WERI-Rb-1 (cell line): Measurements from ENCODE around the gene DCAF8L2.

ENCODE experiments used
- DNase-seq: peaks from one replicate; pipeline ENCODE4 v3.0.0-alpha.2; 2020
- H3K27ac ChIP-seq: fragments of 250-450 bp; sonication (Bioruptor Pico); 2 replicates; pipeline ENCODE4 v1.5.1; 2020; ENCODE audit warnings: mild to moderate bottlenecking, moderate library complexity
- H3K27me3 ChIP-seq: fragments of 250-450 bp; sonication (Bioruptor Pico); 2 replicates; pipeline ENCODE4 v1.5.1; 2021; ENCODE audit warnings: mild to moderate bottlenecking, low read depth, moderate library complexity; ENCODE audit not compliant: insufficient read depth, severe bottlenecking
- H3K36me3 ChIP-seq: fragments of 250-450 bp; sonication (Bioruptor Pico); 2 replicates; pipeline ENCODE4 v1.5.1; 2020; ENCODE audit warnings: mild to moderate bottlenecking, moderate library complexity
- H3K4me3 ChIP-seq: 2 replicates; pipeline ENCODE4 v1.5.1; 2011; ENCODE audit warnings: low read depth, mild to moderate bottlenecking, control low read depth, low read length
- H3K9me3 ChIP-seq: fragments of 250-450 bp; sonication (Bioruptor Pico); 2 replicates; pipeline ENCODE4 v1.5.1; 2021; ENCODE audit warnings: mild to moderate bottlenecking, moderate library complexity; ENCODE audit not compliant: severe bottlenecking
- CTCF ChIP-seq: IDR thresholded peaks from 2 replicates; pipeline ENCODE4 v1.5.1; 2011; ENCODE audit warnings: low read depth, mild to moderate bottlenecking, control low read depth, inconsistent platforms, low read length

The DCAF8L2 gene

GRCh38 chrX:27599928-27600327 lies 9.8 kb downstream of the DCAF8L2 start:
- no peaks in the 10 kb centered on the region for H3K9me3 ChIP-seq
- no peak for DNase-seq
- no peaks in the 10 kb centered on the region for H3K27me3 ChIP-seq
- no peaks in the 10 kb centered on the region for H3K36me3 ChIP-seq
- no peak overlapping the region for H3K4me3 ChIP-seq
- no peak for TF ChIP-seq CTCF
- H3K27ac ChIP-seq = no peak overlapping the region

- H3K9me3 ChIP-seq = no peaks in the 10 kb centered on the region
- H3K27ac ChIP-seq = no peak overlapping the region
- no peaks in the 10 kb centered on the region for H3K27me3 ChIP-seq
- H3K4me3 ChIP-seq = no peak overlapping the region
- no peaks in the 10 kb centered on the region for H3K36me3 ChIP-seq
- no peak for TF ChIP-seq CTCF
- DNase-seq = no peak
Measured at GRCh38 chrX:27600686-27601085, 10.5 kb downstream of the DCAF8L2 start.

GRCh38 chrX:27608671-27609070 lies 18.5 kb downstream of the DCAF8L2 start:
- Histone ChIP-seq H3K36me3 (no peaks in the 10 kb centered on the region), H3K27ac (no peak overlapping the region), H3K27me3 (no peaks in the 10 kb centered on the region), H3K9me3 (no peaks in the 10 kb centered on the region), H3K4me3 (no peak overlapping the region)
- no peak for DNase-seq
- no peak for TF ChIP-seq CTCF

GRCh38 chrX:27619459-27619858 lies 29.3 kb downstream of the DCAF8L2 start:
- Histone ChIP-seq H3K36me3 (no peaks in the 10 kb centered on the region), H3K9me3 (no peaks in the 10 kb centered on the region), H3K27me3 (peaks cover 3% of the 10 kb centered on the region), H3K4me3 (no peak overlapping the region), H3K27ac (no peak overlapping the region)
- TF ChIP-seq CTCF = no peak
- DNase-seq = no peak

- TF ChIP-seq CTCF = 0 out of 2 replicates have a peak, but pooled peaks have one; percentile 17
- Histone ChIP-seq H3K4me3 (no peak overlapping the region), H3K9me3 (no peaks in the 10 kb centered on the region), H3K27ac (no peak overlapping the region), H3K27me3 (peaks cover 3% of the 10 kb centered on the region), H3K36me3 (no peaks in the 10 kb centered on the region)
- no peak for DNase-seq
Measured at GRCh38 chrX:27619975-27620374, 29.8 kb downstream of the DCAF8L2 start.

- H3K4me3 ChIP-seq = no peak overlapping the region
- no peak overlapping the region for H3K27ac ChIP-seq
- H3K27me3 ChIP-seq = peaks cover 3% of the 10 kb centered on the region
- no peaks in the 10 kb centered on the region for H3K36me3 ChIP-seq
- H3K9me3 ChIP-seq = no peaks in the 10 kb centered on the region
- TF ChIP-seq CTCF = no peak
- DNase-seq = no peak
Measured at GRCh38 chrX:27622883-27623282, 32.7 kb downstream of the DCAF8L2 start.
